C4-2B (cell line): Measurements from ENCODE around the gene LCP1.

Experiments used
- ZFX ChIP-seq: fragments of 450-650 bp; IDR thresholded peaks from 2 replicates; pipeline ENCODE4 v1.6.1; 2017
- TF ChIP-seq, protein P1 (sequence below): fragments of 450-650 bp; conservative IDR thresholded peaks from 2 replicates; pipeline ENCODE4 v1.5.1; 2017; ENCODE audit warnings: mild to moderate bottlenecking

DNA sequence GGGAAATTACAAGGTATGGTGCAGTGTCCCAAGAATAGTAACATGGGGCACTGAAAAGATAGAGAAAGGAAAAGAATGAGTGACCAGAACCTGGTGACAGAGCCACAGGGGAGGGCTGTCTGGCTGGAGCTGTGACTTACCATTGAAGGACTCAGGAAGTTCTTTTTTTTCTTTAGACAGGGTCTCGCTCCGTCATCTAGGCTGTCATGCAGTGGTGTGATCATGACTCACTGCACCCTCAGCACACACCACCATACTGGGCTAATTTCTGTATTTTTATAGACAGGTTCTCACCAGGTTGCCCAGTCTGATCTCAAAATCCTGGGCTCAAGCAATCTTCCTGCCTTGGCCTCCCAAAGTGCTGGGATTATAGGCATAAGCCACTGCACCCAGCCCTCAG lies 68.4 kb downstream of the LCP1 start:
- TF ChIP-seq, protein P1, sequence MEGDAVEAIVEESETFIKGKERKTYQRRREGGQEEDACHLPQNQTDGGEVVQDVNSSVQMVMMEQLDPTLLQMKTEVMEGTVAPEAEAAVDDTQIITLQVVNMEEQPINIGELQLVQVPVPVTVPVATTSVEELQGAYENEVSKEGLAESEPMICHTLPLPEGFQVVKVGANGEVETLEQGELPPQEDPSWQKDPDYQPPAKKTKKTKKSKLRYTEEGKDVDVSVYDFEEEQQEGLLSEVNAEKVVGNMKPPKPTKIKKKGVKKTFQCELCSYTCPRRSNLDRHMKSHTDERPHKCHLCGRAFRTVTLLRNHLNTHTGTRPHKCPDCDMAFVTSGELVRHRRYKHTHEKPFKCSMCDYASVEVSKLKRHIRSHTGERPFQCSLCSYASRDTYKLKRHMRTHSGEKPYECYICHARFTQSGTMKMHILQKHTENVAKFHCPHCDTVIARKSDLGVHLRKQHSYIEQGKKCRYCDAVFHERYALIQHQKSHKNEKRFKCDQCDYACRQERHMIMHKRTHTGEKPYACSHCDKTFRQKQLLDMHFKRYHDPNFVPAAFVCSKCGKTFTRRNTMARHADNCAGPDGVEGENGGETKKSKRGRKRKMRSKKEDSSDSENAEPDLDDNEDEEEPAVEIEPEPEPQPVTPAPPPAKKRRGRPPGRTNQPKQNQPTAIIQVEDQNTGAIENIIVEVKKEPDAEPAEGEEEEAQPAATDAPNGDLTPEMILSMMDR = no peak
- no peak for TF ChIP-seq ZFX
